ENCODE results near the gene KCNK16. TPM values are rescaled to one million over a fixed set of nuclear protein-coding genes. Genes with fewer than 3 reads are reported as not detected.

KCNK16 gene
- not detected for total RNA-seq

- Mint-ChIP-seq H3K9me3 (no peaks in the 10 kb centered on the region), H3K4me3 (no peak within 1 kb of the TSS), H3K27ac (no peak within 1 kb of the TSS), H3K36me3 (ENCODE audit: low read depth) (no peaks in the 10 kb centered on the region), H3K4me1 (ENCODE audit: low read depth) (no peaks in the 10 kb centered on the region), H3K27me3 (peaks cover 3% of the 10 kb centered on the region)
- TF ChIP-seq, protein P1, sequence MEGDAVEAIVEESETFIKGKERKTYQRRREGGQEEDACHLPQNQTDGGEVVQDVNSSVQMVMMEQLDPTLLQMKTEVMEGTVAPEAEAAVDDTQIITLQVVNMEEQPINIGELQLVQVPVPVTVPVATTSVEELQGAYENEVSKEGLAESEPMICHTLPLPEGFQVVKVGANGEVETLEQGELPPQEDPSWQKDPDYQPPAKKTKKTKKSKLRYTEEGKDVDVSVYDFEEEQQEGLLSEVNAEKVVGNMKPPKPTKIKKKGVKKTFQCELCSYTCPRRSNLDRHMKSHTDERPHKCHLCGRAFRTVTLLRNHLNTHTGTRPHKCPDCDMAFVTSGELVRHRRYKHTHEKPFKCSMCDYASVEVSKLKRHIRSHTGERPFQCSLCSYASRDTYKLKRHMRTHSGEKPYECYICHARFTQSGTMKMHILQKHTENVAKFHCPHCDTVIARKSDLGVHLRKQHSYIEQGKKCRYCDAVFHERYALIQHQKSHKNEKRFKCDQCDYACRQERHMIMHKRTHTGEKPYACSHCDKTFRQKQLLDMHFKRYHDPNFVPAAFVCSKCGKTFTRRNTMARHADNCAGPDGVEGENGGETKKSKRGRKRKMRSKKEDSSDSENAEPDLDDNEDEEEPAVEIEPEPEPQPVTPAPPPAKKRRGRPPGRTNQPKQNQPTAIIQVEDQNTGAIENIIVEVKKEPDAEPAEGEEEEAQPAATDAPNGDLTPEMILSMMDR (IDR thresholded peaks at IDR 0.05): no peak
- CTCF ChIA-PET: interaction anchor here (1.3 kb wide), 1 partner anchor 12 kb away, joined by 6 read pairs; no protein-coding TSS in a partner anchor
- intact Hi-C loops (cut with micrococcal nuclease): no loop called here
- ATAC-seq (no peak), DNase-seq (no peak)
- POLR2A ChIA-PET: no interaction called here
These were observed at the start of gene KCNK16 for GRCh38 chr6:39322306-39322850. Gene KCNK16 (minus strand): TSS chr6:39322702. CDS start chr6:39322540, 162 bp downstream.

GRCh38 chr6:39370390-39370789, 47.9 kb upstream of the KCNK16 start:
- Mint-ChIP-seq H3K27me3 (peaks cover 9% of the 10 kb centered on the region), H3K36me3 (ENCODE audit: low read depth) (no peaks in the 10 kb centered on the region), H3K4me3 (no peak overlapping the region), H3K9me3 (no peaks in the 10 kb centered on the region), H3K27ac (no peak overlapping the region), H3K4me1 (ENCODE audit: low read depth) (no peaks in the 10 kb centered on the region)
- intact Hi-C loops (cut with micrococcal nuclease): no loop called here
- TF ChIP-seq, protein P1 (IDR thresholded peaks at IDR 0.05): no peak
- ATAC-seq: no peak
- POLR2A ChIA-PET: no interaction called here
- DNase-seq: no peak
- CTCF ChIA-PET: interaction anchor here (1.9 kb wide), 1 partner anchor 9 kb away, joined by 7 read pairs; no protein-coding TSS in a partner anchor

DNA sequence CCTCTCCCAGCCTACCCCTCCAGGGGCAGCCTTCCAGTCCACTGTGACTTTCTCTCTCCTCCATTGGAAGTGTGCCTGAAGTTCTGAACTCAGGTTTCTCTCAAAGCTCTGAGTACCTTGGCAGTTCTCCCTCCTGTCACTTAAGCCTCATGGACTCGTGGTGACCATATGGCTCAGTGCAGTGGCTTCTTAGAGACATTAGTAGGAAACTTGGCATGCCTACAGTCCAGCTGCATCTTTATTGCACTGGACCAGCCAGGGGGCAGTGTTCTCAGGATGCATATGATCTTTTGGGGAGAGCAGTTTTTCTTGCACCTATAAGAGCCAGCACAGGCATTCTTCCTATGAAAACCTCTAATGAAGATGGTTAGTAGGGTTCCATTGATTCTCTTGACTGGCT, 47.5 kb upstream of the KCNK16 start:
- ATAC-seq: no peak
- Mint-ChIP-seq H3K36me3 (ENCODE audit: low read depth) (no peaks in the 10 kb centered on the region), H3K27ac (no peak overlapping the region), H3K9me3 (no peaks in the 10 kb centered on the region), H3K4me3 (no peak overlapping the region), H3K4me1 (ENCODE audit: low read depth) (no peaks in the 10 kb centered on the region), H3K27me3 (peaks cover 8% of the 10 kb centered on the region)
- POLR2A ChIA-PET: no interaction called here
- intact Hi-C loops (cut with micrococcal nuclease): no loop called here
- CTCF ChIA-PET: interaction anchor here (1.9 kb wide), 1 partner anchor 8 kb away, joined by 7 read pairs; no protein-coding TSS in a partner anchor
- DNase-seq: no peak
- TF ChIP-seq, protein P1 (IDR thresholded peaks at IDR 0.05): no peak

DNA sequence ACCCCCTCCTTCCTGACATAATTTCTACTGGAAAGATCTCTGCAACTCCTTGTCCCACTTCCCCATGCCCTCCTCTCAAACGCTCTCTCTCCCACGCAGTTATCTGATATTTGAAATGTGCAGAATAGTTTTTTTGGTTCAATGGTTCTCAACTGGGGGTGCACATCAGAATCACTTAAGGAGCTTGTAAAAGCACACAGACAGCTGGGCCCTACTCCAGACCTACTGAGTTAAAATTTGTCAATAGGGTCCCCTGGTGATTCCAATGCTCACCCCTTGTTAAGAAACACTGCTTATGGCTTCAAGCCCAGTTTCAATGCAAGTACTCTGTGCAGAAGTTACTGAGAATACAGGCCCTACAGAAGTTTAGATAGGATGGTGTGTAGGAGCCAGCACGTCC, 45.2 kb upstream of the KCNK16 start:
- TF ChIP-seq, protein P1 (IDR thresholded peaks at IDR 0.05): no peak
- H3K9me3 Mint-ChIP-seq: no peaks in the 10 kb centered on the region
- H3K27me3 Mint-ChIP-seq: peaks cover 5% of the 10 kb centered on the region
- H3K27ac Mint-ChIP-seq: no peak overlapping the region
- H3K4me1 Mint-ChIP-seq (ENCODE audit: low read depth): no peaks in the 10 kb centered on the region
- ChIA-PET CTCF (no interaction called here), POLR2A (no interaction called here)
- no peak for ATAC-seq
- H3K36me3 Mint-ChIP-seq (ENCODE audit: low read depth): no peaks in the 10 kb centered on the region
- intact Hi-C loops (cut with micrococcal nuclease): no loop called here
- no peak for DNase-seq
- no peak overlapping the region for H3K4me3 Mint-ChIP-seq

- POLR2A ChIA-PET: no interaction called here
- DNase-seq: no peak
- no peak for ATAC-seq
- H3K36me3 Mint-ChIP-seq (ENCODE audit: low read depth): no peaks in the 10 kb centered on the region
- H3K27me3 Mint-ChIP-seq: peaks cover 4% of the 10 kb centered on the region
- no peaks in the 10 kb centered on the region for H3K9me3 Mint-ChIP-seq
- CTCF ChIA-PET: interaction anchor here (0.8 kb wide), 1 partner anchor 9 kb away, joined by 3 read pairs; no protein-coding TSS in a partner anchor
- no peak overlapping the region for H3K4me3 Mint-ChIP-seq
- intact Hi-C loops (cut with micrococcal nuclease): no loop called here
- H3K4me1 Mint-ChIP-seq (ENCODE audit: low read depth): no peaks in the 10 kb centered on the region
- no peak overlapping the region for H3K27ac Mint-ChIP-seq
- TF ChIP-seq, protein P1 (IDR thresholded peaks at IDR 0.05): no peak
These were observed 44.6 kb upstream of the KCNK16 start for GRCh38 chr6:39366931-39367618.
